ENCODE data around the gene CMA1.
"Not testable (repeated sequence)": the region's sequence is repeated elsewhere in the genome, so short reads cannot be mapped to it uniquely, and the experiment has no call there.

CMA1 gene

GRCh38 chr14:24508155-24508840, at the start of gene CMA1:
Gene CMA1, minus strand, starts transcription at chr14:24508265. Its CDS starts 30 bp downstream, at chr14:24508235.
- DNase-seq (ENCODE audit: low read depth) = no peak

DNA sequence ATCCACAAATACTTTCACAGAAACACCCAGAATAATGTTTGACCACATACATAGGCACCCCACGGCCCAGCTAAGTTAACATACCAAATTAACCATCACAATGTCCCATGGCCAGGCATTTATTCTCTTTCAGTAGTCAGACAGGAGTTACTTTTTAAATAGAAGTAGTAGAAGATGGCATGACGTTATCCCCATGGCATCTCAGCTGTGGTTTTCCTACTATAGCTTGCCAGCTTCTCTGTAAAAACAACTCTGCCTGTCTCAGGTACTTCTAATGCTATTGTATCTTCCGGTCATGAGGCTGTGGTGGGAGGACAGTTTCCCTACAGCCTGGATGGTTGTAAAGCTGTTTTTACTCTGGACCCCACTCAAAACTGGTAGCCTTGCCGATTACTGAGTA, 48.7 kb upstream of the CMA1 start:
- DNase-seq (ENCODE audit: low read depth) = peak; percentile 3

DNA sequence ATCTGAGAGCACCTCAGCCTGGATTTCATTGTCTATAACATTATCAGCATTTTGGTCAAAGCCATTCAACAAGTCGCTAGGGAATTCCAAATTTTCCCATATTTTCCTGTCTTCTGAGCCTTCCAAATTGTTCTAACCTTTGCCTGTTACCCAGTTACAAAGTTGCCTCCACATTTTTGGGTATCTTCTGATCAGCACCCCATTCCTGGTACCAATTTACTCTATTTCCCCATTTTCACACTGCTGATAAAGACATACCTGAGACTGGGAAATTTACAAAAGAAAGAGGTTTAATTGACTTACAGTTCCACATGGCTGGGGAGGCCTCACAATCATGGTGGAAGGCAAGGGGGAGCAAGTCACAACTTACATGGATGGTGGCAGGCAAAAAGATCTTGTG, 41.0 kb upstream of the CMA1 start:
- DNase-seq (ENCODE audit: low read depth) = not testable (repeated sequence)

GRCh38 chr14:24542346-24542936, 34.4 kb upstream of the CMA1 start:
- no peak for DNase-seq (ENCODE audit: low read depth)

- no peak for DNase-seq (ENCODE audit: low read depth)
Measured at GRCh38 chr14:24535737-24536136, 27.7 kb upstream of the CMA1 start.

DNA sequence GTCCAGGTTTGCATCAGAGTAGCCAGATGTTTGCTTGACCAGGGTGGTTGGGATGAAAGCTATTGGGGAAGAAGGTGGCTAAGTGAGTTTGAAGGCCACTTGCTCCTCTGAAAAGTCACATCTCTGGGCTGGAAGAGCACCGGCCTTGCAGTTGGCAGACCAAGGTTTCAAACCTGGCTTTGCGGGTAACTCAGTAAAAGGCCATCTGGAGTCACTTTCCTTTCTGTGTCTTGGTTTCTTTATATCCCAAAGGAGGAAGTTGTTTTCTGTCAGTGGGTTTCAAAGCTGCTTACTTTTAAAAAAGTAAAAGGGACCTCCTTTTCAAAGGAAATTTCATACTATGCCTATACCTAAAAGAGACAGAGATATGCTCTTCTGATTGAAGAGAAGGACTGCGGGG, 26.2 kb upstream of the CMA1 start:
- no peak for DNase-seq (ENCODE audit: low read depth)

DNA sequence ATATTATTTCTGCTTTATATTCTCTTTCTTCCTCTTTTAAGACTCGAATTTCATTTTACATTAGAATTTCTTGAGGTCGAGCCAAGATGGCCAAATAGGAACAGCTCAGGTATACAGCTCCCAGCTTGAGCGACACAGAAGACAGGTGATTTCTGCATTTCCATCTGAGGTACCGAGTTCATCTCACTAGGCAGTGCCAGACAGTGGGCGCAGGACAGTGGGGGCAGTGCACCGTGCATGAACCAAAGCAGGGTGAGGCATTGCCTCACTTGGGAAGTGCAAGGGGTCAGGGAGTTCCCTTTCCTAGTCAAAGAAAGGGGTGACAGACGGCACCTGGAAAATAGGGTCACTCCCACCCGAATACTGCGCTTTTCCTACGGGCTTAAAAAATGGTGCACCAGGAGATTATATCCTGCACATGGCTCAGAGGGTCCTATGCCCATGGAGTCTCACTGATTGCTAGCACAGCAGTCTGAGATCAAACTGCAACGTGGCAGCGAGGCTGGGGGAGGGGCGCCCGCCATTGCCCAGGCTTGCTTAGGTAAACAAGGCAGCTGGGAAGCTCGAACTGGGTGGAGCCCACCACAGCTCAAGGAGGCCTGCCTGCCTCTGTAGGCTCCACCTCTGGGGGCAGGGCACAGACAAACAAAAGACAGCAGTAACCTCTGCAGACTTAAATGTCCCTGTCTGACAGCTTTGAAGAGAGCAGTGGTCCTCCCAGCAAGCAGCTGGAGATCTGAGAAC, 18.0 kb upstream of the CMA1 start:
- not testable (repeated sequence) for DNase-seq (ENCODE audit: low read depth)

DNA sequence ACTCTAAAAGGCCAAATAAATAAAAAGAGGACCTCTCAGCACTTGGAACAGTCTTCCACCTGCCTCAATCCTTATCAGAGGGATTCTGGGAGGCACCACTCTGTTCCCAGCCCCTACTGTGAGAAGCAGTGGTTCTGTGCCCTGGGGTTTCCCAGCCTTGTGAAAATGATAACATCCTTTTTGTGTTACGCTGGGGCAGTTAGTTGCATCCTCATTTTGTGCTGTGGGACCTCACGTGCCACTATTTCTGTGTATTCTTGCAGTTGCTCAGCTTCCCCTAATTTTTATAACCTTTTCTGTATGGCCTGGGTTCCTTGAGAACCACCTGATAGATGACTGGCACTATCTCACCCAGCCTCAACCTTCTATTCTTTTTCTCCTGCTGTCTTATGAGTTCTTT, 10.8 kb upstream of the CMA1 start:
- no peak for DNase-seq (ENCODE audit: low read depth)

DNA sequence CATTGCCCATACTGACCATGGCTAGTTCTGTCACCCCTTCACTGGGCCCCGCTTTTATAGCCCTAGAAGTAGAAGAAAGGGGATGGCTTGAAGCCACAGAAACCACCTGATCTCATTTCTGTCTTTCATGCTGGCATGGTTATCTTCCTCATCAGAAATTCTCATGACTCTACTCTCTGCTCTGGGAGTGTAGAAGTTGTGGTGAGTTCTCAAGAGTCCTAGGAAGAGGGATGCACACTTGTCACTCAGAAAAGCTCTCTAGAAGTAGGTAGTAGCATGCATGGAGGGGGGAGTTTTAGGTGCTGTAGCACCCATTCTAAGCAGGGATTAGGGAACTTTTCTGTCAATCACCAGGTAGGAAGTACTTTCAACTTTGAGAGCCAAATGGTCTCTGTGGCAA, 6.1 kb upstream of the CMA1 start:
- no peak for DNase-seq (ENCODE audit: low read depth)

DNA sequence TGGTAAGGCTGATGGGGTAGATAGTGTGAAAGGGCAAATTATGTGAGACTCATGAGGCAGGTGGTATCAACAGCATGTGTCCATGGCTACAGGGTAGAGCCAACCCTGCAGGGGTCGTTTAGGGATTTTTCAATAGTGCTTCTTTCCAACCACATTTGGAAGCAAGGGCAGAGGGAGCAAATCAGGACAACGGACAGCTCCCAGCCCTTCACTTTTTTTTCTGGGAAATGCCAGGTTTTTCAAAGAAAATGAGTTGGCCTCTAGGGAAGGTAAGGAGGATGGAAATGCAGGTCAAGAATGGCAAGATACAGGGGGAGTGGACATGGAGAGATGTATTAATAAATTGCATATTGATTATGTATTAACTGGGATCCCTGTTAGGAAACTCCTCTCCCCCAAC, 4.9 kb upstream of the CMA1 start:
- DNase-seq (ENCODE audit: low read depth) = no peak

DNA sequence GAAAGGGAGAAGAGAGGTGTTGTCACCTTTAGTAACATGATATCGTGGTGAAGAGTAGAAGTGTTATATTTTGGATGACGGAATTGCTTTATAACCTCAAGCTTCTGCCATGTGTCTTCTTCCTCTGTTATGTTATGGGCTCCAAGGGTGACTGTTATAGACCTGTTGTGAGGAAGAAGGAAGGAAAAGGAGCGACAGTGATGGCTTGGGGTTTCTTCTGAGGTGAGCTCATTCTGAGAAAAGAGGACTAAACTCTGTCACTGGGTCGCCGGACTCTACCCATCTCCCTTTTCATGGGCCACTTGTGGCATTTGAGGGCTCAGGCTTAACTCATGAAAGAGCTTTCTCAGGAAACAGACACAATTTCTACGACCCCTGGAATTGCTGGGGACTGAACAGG, 1.6 kb downstream of the CMA1 start:
- no peak for DNase-seq (ENCODE audit: low read depth)

DNA sequence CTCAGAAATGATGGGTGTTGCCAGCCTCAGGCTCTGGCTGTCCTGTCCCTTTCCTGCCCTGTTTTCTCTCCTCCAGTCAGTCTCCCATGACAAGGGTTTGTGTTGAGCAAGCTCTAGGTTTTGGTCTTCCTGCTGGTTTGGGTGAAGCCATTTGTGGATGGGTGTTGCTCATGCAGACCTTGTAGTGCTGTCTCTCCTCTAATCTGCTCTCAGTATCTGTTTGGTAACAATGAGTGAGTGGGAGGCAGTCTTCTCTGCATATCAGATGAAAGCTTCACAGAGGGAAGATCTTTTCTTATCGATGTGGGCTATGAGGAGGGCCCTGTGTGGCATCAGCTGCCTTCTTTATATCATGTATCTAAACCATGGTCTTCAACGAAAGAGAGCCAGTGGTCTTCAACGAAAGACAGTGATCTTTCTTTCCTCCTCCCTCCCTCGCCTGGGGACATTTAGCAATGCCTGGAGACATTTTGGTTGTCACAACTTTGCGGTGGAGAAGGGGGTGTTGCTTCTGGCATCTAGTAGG, 3.6 kb downstream of the CMA1 start:
- no peak for DNase-seq (ENCODE audit: low read depth)

DNA sequence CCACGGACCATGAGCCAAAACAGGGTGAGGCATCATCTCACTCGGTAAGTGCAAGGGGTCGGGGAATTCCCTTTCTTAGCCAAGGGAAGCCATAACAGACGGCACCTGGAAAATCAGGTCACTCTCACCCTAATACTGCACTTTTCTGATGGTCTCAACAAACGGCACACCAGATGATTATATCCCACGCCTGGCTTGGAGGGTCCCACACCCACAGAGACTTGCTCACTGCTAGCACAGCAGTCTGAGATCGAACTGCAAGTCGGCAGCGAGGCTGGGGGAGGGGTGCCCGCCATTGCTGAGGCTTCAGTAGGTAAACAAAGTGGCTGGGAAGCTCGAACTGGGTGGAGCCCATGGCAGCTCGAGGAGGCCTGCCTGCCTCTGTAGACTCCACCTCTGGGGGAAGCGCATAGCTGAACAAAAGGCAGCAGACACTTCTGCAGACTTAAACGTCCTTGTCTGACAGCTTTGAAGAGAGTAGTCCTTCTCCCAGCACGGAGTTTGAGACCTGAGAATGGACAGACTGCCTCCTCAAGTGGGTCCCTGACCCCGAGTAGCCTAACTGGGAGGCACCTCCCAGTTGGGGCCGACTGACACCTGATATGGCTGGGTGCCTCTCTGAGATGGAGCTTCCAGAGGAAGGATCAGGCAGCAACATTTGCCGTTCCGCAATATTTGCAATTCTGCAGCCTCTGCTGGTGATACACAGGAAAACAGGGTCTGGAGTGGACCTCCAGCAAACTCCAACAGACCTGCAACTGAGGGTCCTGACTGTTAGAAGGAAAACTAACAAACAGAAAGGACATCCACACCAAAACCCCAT, 16.3 kb downstream of the CMA1 start:
- not testable (repeated sequence) for DNase-seq (ENCODE audit: low read depth)

DNA sequence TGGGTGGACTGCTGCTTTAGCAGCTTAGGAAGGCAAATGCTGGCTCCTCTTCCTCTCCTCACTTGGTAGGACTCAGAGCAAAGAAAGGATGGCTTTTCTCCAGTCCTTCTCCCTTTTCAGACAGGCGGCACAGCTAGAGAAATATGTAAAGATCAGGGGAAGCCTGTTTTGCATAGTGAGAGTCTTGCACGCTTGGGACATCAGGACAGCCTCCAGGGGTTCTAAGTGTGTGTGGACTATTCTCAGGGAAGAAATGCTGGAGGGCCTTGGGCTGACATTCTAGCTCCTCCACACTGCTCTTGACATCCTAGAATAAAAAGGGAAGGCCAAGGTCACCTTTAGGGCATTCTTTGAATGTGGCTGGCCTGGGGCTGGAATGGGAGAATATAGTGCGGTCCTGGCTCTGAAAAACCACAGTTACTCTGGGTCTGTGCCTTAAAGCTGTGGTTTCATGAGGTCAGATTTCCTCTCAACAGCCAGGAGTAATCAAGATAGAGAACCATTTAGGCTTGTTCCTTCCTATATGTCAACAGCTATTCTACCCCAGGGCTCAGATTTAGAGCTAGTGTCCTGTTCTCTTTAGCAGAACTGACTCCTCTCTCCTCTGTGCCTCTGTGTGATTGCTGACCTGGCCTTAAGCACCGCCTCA, 24.3 kb downstream of the CMA1 start:
- no peak for DNase-seq (ENCODE audit: low read depth)

- peak; percentile 3 for DNase-seq (ENCODE audit: low read depth)
Measured at GRCh38 chr14:24482699-24483303, 25.3 kb downstream of the CMA1 start.

- DNase-seq (ENCODE audit: low read depth) = no peak
Measured at GRCh38 chr14:24481622-24482324, 26.3 kb downstream of the CMA1 start.

GRCh38 chr14:24479999-24480398, 28.1 kb downstream of the CMA1 start:
- DNase-seq (ENCODE audit: low read depth) = not testable (repeated sequence)

DNA sequence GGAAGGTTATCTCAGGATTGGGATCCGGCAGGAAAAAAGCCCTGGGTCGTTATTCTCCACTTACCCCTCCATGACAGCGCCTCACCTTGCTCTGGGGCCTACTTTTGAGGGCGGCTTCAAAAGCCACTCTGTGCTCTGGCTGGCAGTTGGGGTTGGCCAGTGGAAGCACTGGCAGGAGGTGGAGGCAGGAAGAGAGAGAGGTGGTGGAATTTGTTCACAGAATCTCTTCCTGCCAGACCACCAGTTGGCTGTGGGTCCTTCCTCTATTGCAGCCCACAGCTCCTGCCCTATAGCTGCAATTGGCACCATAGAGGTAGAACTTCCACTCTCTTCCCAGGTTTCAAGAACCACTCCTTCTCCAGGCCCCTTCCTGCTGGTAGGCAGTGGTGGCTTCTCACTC, 32.8 kb downstream of the CMA1 start:
- DNase-seq (ENCODE audit: low read depth) = no peak

DNA sequence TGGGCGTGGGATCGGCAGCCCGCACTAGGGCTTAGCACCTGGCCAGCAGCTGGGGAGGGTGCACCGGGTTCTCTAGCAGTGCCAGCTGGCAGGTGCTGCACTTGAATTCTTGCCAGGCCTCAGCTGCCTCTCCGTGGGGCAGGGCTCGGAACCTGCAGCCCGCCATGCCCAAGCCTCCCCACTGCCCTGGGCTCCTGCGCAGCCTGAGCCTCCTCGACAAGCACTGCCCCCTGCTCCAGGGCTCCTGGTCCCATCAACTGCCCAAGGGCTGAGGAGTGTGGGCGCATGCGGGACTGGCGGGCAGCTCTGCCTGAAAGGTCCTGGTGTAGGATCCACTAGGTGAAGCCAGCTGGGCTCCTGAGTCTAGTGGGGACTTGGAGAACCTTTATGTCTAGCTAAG, 34.9 kb downstream of the CMA1 start:
- no peak for DNase-seq (ENCODE audit: low read depth)

DNA sequence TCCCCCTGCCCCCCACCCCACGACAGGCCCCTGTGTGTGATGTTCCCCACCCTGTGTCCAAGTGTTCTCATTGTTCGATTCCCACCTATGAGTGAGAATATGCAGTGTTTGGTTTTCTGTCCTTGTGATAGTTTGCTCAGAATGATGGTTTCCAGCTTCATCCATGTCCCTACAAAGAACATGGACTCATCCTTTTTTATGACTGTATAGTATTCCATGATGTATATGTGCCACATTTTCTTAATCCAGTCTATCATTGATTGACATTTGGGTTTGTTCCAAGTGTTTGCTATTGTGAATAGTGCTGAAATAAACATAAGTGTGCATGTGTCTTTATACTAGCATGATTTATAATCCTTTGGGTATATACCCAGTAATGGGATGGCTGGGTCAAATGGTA, 37.6 kb downstream of the CMA1 start:
- not testable (repeated sequence) for DNase-seq (ENCODE audit: low read depth)

GRCh38 chr14:24465805-24466204, 42.3 kb downstream of the CMA1 start:
- DNase-seq (ENCODE audit: low read depth) = no peak
